CD4-positive, alpha-beta T cell treated with Interleukin-2 at 100 ng/mL for 4 hours (primary cell): ENCODE measurements around the gene NOC4L.
"Not testable (repeated sequence)": the region's sequence is repeated elsewhere in the genome, so short reads cannot be mapped to it uniquely, and the experiment has no call there.

Experiments used
- DNase-seq: peaks from one replicate; pipeline ENCODE4 v3.0.0-alpha.2; 2020; ENCODE audit warnings: low spot score

Gene NOC4L

GRCh38 chr12:132182206-132182710, 38.0 kb downstream of the NOC4L start:
- no peak for DNase-seq

DNA sequence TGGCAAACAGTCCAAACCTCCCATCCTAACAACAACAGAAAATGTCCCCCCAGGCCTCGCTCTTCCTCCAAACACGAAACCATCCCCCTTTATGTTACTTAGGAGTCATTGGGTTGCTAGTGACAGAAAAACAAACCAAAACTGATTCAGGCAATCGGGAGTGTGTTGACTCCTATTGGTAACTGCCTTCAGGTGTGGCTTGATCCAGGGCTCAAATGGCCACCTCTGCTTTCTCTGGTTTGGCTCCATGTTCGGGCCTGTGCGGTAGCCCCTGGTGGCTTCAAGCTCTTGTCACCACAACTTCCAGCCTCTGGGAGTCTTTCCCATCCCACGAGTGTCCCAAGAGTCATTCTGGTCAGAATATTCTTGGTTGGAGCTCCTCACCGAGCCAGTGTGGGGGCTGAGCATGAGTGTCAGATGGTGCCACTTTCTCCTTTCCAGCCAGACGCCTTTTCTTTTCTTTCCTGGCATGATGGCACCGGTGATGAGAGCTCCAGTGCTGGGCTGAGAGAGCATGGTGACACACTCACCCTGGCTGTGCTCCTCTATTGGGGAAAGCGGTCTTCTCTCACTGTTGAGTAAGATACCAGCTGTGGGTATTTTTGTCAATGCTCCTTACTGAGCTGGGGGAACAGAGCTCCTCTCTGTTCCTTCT, 38.6 kb downstream of the NOC4L start:
- no peak for DNase-seq

- peak; percentile 43 for DNase-seq
Observed at GRCh38 chr12:132185705-132186104, 41.4 kb downstream of the NOC4L start.

DNA sequence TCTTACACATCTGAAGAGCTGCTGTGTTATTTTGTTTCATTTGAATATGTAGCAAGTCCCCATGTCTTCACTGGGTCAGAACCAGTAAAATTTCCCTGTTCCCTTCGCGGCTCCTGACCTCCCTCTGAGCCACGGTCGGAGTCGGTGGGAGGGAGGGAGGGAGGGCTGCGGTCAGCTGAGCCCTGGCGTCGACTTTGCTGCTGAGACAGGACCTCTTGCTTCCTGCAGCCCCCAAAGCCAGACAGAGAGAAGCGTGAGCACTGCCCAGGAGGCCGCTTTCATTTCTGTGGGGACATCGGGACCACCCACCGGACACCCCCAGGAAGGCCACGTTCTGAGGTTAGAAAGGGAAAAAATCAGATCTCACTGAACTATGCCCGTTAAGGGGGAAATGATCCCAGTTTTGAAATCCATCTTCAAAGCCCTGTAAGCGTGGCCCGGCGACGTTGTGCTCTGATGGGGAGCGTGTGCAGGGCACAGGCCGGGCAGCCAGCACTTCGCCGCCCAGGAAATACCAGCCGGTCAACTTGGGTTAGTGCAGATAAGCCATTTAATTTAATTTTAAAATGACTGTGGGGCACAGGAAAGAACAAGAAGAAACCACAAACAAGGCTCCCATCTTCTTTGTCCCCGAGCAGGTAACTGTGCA, 42.1 kb downstream of the NOC4L start:
- DNase-seq = peak; percentile 6

GRCh38 chr12:132186857-132187620, 42.8 kb downstream of the NOC4L start:
- no peak for DNase-seq

DNA sequence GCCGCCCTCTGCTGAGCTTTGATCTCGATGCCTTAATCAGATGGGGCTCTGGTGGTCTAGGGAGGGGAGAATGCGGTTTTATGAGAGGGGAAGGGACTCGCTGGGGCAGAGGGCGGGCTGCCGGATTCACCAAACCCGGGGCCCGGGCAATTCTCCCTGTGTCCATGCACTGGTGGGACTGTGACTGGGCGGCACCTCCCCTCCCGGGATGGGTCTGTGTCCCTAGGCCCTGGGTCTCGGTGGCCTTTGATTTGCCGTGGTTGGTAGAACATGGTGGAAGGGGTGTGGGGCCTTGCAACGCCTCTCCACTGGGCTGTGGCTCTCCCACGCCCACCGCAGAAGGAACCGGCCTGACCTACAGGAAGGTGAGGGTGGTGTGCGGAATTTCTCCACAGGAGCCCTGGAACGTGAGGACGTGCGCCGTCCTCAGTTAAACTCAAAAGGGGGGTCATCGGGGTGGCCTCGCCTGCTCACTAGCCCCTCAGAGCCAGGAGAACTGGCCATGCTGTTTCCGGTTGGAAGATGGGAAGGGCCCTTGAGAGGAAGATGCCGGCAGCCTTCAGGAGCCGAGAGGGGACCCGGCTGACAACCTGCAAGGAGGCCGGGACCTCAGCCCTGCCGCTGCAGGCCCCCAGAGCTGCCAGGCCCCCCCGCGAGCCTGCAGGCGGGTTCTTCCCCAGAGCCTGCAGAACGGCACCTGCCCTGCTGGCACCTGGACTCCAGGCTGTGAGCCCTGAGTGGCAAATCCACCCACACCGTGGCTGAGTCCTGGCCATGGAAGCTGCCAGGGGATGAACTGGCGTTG, 43.6 kb downstream of the NOC4L start:
- no peak for DNase-seq

- no peak for DNase-seq
Observed at GRCh38 chr12:132188451-132188901, 44.2 kb downstream of the NOC4L start.

- no peak for DNase-seq
Observed at GRCh38 chr12:132188916-132189325, 44.7 kb downstream of the NOC4L start.

DNA sequence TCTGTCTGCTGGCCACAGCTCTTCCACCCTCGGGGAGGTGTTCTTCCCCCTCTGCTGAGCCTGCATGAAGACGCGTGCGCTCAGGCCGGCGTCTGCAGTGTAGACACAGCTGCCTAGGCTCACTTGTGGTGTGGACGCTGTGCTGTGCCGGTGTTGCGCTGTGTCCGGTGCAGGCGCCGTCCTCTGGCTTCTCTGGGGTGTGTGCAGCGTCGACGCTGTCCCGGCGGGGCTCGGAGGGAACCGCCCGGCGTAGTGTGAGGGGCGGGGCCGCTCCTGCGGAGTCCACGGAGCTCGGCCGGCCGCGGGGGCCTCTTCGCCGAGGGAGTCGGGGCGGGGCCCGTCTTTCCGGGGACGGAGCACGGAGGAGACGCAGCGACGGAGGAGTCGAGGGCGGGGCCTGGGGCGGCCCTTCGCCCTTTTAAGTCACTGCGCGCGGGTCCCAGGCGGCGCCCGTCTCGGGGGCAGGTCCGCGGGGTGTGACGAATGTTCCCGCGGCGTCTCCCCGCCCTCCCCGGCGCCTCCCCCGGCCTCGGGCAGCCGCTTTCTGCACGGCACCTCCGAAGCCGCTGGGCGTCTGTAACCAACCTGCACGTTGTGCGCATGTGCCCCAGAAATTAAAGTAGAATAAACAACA, 45.2 kb downstream of the NOC4L start:
- DNase-seq = peak; percentile 96

GRCh38 chr12:132190012-132190755, 45.9 kb downstream of the NOC4L start:
- no peak for DNase-seq

- DNase-seq = no peak
Observed at GRCh38 chr12:132190834-132191500, 46.7 kb downstream of the NOC4L start.

GRCh38 chr12:132191715-132192553, 47.7 kb downstream of the NOC4L start:
- DNase-seq = no peak

DNA sequence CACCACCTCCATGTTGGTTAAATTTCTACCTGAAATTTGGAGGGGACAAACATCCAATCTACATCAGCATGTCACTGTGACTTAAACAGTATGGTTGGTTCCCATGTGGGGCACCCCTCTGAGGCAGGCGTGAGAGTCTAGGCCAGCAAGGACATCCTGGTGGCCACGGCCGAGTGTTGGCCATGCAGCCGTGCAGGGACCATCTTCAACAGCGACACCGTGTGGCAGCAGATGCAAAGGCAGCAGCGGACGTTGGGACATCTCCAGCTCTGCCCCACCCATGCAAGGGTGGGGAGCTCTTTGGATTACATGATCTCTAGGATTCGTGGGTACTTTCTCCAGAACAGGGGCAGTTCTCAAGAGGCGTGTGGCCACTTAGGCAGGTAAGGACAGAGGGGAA, 49.8 kb downstream of the NOC4L start:
- no peak for DNase-seq

GRCh38 chr12:132194556-132194955, 50.3 kb downstream of the NOC4L start:
- no peak for DNase-seq

DNA sequence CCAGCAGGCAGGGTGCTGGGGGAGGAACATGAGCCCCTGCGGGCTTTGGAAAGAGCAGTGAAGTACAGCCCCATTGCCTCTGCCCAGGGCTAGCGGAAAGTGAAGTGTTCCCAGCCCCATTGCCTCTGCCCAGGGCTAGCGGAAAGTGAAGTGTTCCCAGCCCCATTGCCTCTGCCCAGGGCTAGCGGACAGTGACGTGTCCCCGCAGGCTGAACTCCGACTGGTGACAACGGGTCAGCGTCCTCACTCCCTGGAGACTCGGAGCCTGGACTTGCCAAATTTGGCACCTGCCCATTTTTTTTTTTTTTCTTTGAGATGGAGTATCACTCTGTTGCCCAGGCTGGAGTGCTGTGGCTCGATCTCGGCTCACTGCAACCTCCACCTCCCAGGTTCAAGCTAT, 51.0 kb downstream of the NOC4L start:
- not testable (repeated sequence) for DNase-seq

DNA sequence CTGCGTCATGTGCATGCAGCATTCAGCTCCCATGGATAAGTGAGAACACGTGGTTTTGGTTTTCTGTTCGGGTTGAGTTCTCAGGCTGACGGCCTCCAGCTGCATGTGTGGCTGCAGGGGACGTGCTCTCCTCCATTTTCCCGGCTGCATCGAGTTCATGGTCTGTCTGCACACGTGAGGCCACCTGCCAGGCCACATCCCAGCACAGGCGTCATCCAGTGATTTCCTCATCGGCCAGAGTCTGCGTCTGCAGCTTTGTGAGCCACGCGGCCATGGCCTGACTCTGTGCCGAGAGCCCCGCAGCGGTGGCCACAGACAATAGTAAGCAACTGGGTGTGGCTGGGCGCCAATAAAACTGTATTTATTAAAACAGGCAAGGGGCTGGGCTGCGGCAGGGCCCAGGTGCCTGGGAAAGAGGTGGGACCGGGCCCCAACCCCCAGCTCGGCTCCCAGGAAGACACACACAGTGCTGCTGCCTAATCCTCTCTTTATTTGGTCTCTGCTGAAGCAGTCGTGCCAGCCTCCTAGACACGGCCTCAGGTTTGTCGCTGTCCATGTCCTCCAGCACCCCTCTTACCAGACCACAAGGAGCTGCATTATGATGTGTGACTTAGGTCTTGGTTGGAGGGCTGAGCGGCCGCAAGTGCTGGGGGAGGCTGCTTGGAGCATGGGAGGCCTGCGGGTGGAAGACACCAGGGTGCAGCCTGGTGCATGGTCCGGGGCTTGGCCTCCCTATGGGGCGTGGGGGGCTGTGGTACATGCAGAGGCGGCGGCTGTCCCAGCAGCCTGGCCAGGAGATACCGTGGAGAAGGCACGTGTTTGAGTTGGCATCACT, 52.0 kb downstream of the NOC4L start:
- DNase-seq = no peak

DNA sequence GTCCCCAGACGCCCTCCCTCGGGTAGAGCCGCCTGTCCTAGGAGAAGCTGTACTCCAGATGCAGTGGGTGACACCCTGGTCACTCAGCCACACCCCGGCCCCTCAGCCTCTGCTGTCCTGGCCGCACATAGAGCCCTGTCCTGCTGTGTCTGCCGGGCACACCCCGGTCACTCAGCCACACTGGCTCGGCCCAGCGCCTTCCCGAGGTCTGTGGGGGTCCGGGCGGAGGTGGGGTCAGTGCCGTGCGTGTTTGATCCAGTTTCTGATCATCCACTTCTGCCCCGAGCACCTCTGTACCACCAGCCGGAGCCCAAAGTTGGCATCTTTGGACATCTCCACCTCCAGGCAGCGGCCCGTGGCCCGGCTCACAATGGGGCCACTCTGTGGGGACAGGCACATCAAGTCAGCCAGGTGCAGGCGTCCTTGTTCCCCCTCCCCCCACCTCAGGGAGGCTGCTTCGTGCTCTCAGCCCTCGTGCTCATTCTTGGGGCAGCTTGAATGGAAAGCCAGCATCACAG, 52.7 kb downstream of the NOC4L start:
- no peak for DNase-seq
